Measurements from ENCODE around the gene MAP4K1.

DNA sequence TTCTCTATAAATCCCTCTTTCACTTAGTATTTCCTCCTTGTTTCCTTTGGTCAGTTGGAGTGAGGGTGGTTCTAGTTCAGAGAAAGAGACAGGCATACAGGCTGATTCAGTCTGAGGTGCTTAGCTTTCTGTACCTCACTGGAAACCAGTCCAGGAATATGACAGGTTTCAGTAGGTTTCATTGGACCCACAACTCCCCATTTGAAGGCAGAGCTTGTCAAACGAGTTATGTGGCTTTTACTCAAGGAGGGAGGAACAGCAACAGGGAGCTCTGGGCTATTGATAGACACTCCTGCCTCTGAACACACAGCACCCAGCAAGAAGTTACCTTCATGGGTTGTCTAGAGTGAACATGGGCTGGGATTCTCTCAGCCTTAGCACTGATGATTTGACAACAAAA is 44.2 kb upstream of the MAP4K1 start:
- no peak for TF ChIP-seq POLR2AphosphoS5 (IDR thresholded peaks at IDR 0.05; ENCODE audit: low read depth, low read length)
- TF ChIP-seq, protein P1, sequence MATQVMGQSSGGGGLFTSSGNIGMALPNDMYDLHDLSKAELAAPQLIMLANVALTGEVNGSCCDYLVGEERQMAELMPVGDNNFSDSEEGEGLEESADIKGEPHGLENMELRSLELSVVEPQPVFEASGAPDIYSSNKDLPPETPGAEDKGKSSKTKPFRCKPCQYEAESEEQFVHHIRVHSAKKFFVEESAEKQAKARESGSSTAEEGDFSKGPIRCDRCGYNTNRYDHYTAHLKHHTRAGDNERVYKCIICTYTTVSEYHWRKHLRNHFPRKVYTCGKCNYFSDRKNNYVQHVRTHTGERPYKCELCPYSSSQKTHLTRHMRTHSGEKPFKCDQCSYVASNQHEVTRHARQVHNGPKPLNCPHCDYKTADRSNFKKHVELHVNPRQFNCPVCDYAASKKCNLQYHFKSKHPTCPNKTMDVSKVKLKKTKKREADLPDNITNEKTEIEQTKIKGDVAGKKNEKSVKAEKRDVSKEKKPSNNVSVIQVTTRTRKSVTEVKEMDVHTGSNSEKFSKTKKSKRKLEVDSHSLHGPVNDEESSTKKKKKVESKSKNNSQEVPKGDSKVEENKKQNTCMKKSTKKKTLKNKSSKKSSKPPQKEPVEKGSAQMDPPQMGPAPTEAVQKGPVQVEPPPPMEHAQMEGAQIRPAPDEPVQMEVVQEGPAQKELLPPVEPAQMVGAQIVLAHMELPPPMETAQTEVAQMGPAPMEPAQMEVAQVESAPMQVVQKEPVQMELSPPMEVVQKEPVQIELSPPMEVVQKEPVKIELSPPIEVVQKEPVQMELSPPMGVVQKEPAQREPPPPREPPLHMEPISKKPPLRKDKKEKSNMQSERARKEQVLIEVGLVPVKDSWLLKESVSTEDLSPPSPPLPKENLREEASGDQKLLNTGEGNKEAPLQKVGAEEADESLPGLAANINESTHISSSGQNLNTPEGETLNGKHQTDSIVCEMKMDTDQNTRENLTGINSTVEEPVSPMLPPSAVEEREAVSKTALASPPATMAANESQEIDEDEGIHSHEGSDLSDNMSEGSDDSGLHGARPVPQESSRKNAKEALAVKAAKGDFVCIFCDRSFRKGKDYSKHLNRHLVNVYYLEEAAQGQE (IDR thresholded peaks at IDR 0.05; ENCODE audit: insufficient read depth in 1 of 2, low read depth in 2 of 2, low read length in 2 of 2): no peak

Measured in PFSK-1 (cell line).